Parathyroid adenoma (tissue), 2 donors: ENCODE data around the gene SRGAP3.

ENCODE experiments used
- H2AFZ ChIP-seq: fragments of 300-600 bp; sonication (generic); one replicate; pipeline ENCODE4 v1.7.0; 2017; ENCODE audit warnings: antibody characterized with exemption, mild to moderate bottlenecking
- H3K27ac ChIP-seq: fragments of 300-600 bp; sonication (generic); one replicate; pipeline ENCODE4 v1.7.0; 2017
- H3K27me3 ChIP-seq: fragments of 300-600 bp; sonication (generic); one replicate; pipeline ENCODE4 v1.7.0; 2017; ENCODE audit warnings: low read length; ENCODE audit not compliant: control insufficient read depth, insufficient read depth
- H3K36me3 ChIP-seq: fragments of 300-600 bp; sonication (generic); one replicate; pipeline ENCODE4 v1.7.0; 2017; ENCODE audit warnings: low read length; ENCODE audit not compliant: control insufficient read depth, insufficient read depth
- H3K4me1 ChIP-seq: fragments of 300-600 bp; sonication (generic); one replicate; pipeline ENCODE4 v1.7.0; 2017; ENCODE audit warnings: control low read depth
- H3K4me2 ChIP-seq: fragments of 300-600 bp; sonication (generic); one replicate; pipeline ENCODE4 v1.7.0; 2017; ENCODE audit warnings: low read length
- H3K4me3 ChIP-seq: fragments of 300-600 bp; sonication (generic); one replicate; pipeline ENCODE4 v1.7.0; 2017; ENCODE audit warnings: low read depth, low read length
- H3K79me2 ChIP-seq: fragments of 300-600 bp; sonication (generic); one replicate; pipeline ENCODE4 v1.7.0; 2017; ENCODE audit warnings: control low read depth
- H3K9ac ChIP-seq: fragments of 300-600 bp; sonication (generic); one replicate; pipeline ENCODE4 v1.7.0; 2017; ENCODE audit warnings: mild to moderate bottlenecking
- H3K9me3 ChIP-seq: fragments of 300-600 bp; sonication (generic); one replicate; pipeline ENCODE4 v1.7.0; 2017; ENCODE audit warnings: low read length; ENCODE audit not compliant: control insufficient read depth
- TF ChIP-seq, protein P1 (sequence below): fragments of 300-600 bp; sonication (generic); IDR thresholded peaks from one replicate; pipeline ENCODE4 v1.7.0; 2017; ENCODE audit warnings: antibody characterized with exemption, mild to moderate bottlenecking
- donor health status: primary hyperparathyroidism.

Gene SRGAP3

DNA sequence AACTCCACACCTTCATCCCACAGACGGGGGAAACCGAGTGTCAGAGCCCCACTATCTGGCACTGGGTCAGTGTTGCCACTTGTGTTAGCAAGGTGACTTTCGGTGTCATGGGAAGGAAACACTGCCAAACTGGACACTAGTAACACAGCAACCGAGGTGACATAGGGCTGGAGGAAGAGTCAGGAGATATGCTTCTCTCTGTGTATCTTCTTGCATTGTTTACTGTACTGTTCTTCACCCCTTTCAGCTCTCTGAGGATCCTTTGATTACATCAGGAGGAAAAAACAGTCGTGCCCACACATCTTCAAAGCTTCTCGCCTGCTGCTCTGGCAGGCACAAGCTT, 176.8 kb downstream of the SRGAP3 start:
- Histone ChIP-seq H3K9me3 (no peaks in the 10 kb centered on the region), H3K9ac (no peak overlapping the region), H3K27ac (no peak overlapping the region), H3K27me3 (no peaks in the 10 kb centered on the region), H3K4me2 (no peak overlapping the region), H3K4me3 (no peak overlapping the region), H2AFZ (no peak overlapping the region), H3K36me3 (no peaks in the 10 kb centered on the region), H3K4me1 (no peaks in the 10 kb centered on the region), H3K79me2 (no peaks in the 10 kb centered on the region)
- TF ChIP-seq, protein P1, sequence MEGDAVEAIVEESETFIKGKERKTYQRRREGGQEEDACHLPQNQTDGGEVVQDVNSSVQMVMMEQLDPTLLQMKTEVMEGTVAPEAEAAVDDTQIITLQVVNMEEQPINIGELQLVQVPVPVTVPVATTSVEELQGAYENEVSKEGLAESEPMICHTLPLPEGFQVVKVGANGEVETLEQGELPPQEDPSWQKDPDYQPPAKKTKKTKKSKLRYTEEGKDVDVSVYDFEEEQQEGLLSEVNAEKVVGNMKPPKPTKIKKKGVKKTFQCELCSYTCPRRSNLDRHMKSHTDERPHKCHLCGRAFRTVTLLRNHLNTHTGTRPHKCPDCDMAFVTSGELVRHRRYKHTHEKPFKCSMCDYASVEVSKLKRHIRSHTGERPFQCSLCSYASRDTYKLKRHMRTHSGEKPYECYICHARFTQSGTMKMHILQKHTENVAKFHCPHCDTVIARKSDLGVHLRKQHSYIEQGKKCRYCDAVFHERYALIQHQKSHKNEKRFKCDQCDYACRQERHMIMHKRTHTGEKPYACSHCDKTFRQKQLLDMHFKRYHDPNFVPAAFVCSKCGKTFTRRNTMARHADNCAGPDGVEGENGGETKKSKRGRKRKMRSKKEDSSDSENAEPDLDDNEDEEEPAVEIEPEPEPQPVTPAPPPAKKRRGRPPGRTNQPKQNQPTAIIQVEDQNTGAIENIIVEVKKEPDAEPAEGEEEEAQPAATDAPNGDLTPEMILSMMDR, result no peak

DNA sequence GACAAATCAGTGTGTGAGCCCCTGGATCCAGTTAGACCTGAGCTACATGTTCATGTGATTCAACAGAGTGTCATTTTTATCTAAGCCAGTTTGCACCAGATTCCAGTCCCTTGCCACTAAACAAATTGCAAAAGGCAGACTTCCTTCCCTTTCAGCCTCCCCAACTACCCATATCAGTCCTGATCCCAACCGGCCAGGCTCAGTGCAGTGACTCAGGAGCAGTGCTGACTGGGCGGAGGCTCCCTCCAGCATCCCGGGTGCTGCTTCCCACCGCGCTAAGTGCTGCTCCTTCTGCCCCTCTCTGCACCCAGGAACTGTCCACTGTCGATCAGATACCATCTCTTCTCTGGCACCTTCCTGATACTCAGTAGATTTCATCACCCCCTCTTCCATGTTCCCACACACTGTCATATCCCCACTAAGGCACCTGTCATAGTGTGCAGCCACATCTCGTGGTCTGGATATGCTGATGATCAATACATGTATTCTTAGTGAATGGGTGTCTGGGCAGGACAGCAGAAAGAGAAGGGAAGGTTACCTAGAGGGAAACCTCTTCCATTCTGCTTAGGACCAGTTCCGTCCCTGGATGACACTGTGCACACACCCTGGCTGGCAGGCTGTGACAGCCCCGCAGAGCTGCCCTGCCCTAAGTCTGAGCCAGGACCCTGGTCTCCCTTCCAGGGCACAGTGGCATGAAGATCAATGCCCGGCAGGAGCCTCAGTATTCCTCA, 177.3 kb downstream of the SRGAP3 start:
- Histone ChIP-seq H3K4me3 (no peak overlapping the region), H3K4me2 (no peak overlapping the region), H3K9me3 (no peaks in the 10 kb centered on the region), H3K27me3 (no peaks in the 10 kb centered on the region), H3K27ac (no peak overlapping the region), H2AFZ (no peak overlapping the region), H3K9ac (no peak overlapping the region), H3K79me2 (no peaks in the 10 kb centered on the region), H3K4me1 (no peaks in the 10 kb centered on the region), H3K36me3 (no peaks in the 10 kb centered on the region)
- TF ChIP-seq, protein P1, result no peak

DNA sequence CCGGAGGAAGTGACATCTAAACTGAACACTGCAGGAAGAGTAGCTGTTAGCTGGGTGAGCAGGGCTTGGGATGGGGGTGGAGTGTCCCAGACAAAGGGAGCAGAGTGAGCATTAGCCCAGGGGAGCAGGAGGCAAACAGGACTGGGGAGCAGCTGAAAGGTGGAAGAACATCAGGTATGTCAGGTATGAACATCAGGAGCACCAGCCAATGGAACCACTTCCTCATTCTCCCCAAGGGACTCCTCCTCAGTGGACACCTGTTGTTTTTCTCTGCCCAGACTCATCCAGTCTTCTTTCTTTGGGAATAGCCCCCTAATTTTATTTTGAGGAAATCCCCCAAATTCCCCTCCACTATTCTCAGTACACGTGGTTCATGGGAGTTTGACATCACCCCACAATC, 178.5 kb downstream of the SRGAP3 start:
- TF ChIP-seq, protein P1, result no peak
- H3K27me3 ChIP-seq, result no peaks in the 10 kb centered on the region
- H3K4me1 ChIP-seq, result no peaks in the 10 kb centered on the region
- no peaks in the 10 kb centered on the region for H3K36me3 ChIP-seq
- H3K79me2 ChIP-seq, result no peaks in the 10 kb centered on the region
- no peak overlapping the region for H3K4me2 ChIP-seq
- H3K27ac ChIP-seq, result no peak overlapping the region
- H3K4me3 ChIP-seq, result no peak overlapping the region
- no peaks in the 10 kb centered on the region for H3K9me3 ChIP-seq
- no peak overlapping the region for H2AFZ ChIP-seq
- no peak overlapping the region for H3K9ac ChIP-seq

DNA sequence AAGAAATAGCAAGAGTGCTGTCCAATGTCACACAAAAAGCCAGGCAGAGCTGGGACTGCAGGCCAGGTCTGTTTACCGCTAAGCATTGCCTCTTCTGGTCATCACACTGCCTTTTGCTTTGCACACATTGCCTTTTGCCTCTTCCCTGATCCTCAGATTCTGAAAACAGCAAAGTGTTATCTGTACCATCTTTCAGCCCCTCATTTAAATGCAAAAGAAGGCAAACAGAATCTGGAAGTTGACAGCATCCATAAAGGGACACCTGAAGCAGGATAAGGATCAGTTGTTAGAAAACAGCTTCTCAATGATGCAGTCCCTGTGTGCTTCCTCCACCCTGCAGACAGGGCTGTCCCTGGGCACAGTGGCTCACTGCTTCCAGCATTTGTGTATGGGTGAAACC, 179.5 kb downstream of the SRGAP3 start:
- Histone ChIP-seq H3K9me3 (no peaks in the 10 kb centered on the region), H3K4me1 (no peaks in the 10 kb centered on the region), H3K27me3 (no peaks in the 10 kb centered on the region), H3K36me3 (no peaks in the 10 kb centered on the region), H3K27ac (no peak overlapping the region), H2AFZ (no peak overlapping the region), H3K4me2 (no peak overlapping the region), H3K4me3 (no peak overlapping the region), H3K79me2 (no peaks in the 10 kb centered on the region), H3K9ac (no peak overlapping the region)
- TF ChIP-seq, protein P1, result no peak

DNA sequence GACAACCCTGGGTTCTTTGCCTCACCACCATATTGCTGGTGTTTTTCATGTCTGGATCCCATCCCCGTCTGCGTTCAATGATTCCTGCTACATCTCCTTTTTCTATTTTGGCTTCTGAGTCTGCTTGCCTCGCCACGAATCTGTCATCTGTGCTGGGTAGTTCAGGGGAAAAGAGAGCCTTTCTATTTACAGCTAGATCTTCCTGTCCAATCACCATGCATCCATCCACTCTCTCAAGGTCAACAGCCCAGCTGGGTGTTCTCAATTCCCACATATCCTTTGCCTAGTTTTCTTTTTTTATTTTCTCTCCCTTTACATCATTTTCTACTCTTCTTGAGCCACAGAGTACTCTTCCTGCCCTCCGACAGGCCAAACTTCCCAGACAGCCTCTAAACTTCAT, 181.4 kb downstream of the SRGAP3 start:
- H3K79me2 ChIP-seq, result no peaks in the 10 kb centered on the region
- no peak overlapping the region for H3K9ac ChIP-seq
- no peak overlapping the region for H3K4me3 ChIP-seq
- H3K27ac ChIP-seq, result no peak overlapping the region
- H3K9me3 ChIP-seq, result no peaks in the 10 kb centered on the region
- no peak overlapping the region for H3K4me2 ChIP-seq
- no peaks in the 10 kb centered on the region for H3K27me3 ChIP-seq
- H3K36me3 ChIP-seq, result no peaks in the 10 kb centered on the region
- TF ChIP-seq, protein P1, result no peak
- no peak overlapping the region for H2AFZ ChIP-seq
- H3K4me1 ChIP-seq, result no peaks in the 10 kb centered on the region
